Tibial artery (tissue), 4 donors: Measurements from ENCODE around the gene TRAPPC8.
"Not testable (repeated sequence)": the region's sequence is repeated elsewhere in the genome, so short reads cannot be mapped to it uniquely, and the experiment has no call there.

Experiments
- DNase-seq, 2 donors: peaks; one replicate each; pipeline ENCODE4 v3.0.0-alpha.2; 2019
- H3K27ac ChIP-seq, 2 donors: fragments of 200-600 bp; sonication (generic) in 1 of 2; 1 replicate in 1 of 2; 2 replicates in 1 of 2; pipeline ENCODE4 v1.5.1; 2018 to 2019; ENCODE audit warnings: mild to moderate bottlenecking in 1 of 2
- H3K27me3 ChIP-seq, 2 donors: fragments of 200-600 bp; sonication (generic) in 1 of 2; one replicate each; pipeline versions ENCODE4 v1.5.1 to v1.6.0; 2016 to 2019
- H3K36me3 ChIP-seq, 3 donors: fragments of 200-600 bp; sonication (generic) in 2 of 3; one replicate each; pipeline ENCODE4 v1.5.1; 2016 to 2019; ENCODE audit warnings: mild to moderate bottlenecking in 2 of 3
- H3K4me1 ChIP-seq, 4 donors: fragments of 200-600 bp; sonication (generic) in 2 of 4; 1 replicate in 3 of 4; 2 replicates in 1 of 4; pipeline ENCODE4 v1.5.1; 2016 to 2019
- H3K4me3 ChIP-seq, 2 donors: fragments of 200-600 bp; sonication (generic) in 1 of 2; 1 replicate in 1 of 2; 2 replicates in 1 of 2; pipeline ENCODE4 v1.5.1; 2018 to 2019; ENCODE audit warnings: mild to moderate bottlenecking in 2 of 2
- H3K9me3 ChIP-seq, 3 donors: fragments of 200-600 bp; sonication (generic) in 1 of 3; one replicate each; pipeline ENCODE4 v1.5.1; 2016 to 2019
- CTCF ChIP-seq, 2 experiments: fragments of 200-600 bp in 1 of 2; fragments of 450-650 bp in 1 of 2; IDR thresholded peaks; one replicate each; pipeline ENCODE4 v1.5.1; 2017 to 2019; ENCODE audit warnings: antibody characterized with exemption in 2 of 2, mild to moderate bottlenecking in 1 of 2, moderate library complexity in 1 of 2
- intact Hi-C: fragments of 100-400 bp; cut with DNase I; formaldehyde crosslinking; loops from one replicate; pipeline ENCODE4 v1.15.0; 2023; ENCODE audit warnings: low total_unique reads

The TRAPPC8 gene

GRCh38 chr18:31828613-31829012, 114.3 kb downstream of the TRAPPC8 start:
- Histone ChIP-seq H3K4me3 (no peak overlapping the region), H3K4me1 (no peaks in the 10 kb centered on the region), H3K36me3 (peaks cover 18 to 35% (median 25%) of the 10 kb centered on the region in 3 donors), H3K27ac (no peak overlapping the region), H3K27me3 (no peaks in the 10 kb centered on the region), H3K9me3 (no peaks in the 10 kb centered on the region)
- intact Hi-C loops: no loop called here
- TF ChIP-seq CTCF (IDR thresholded peaks at IDR 0.05): no peak
- DNase-seq: no peak

GRCh38 chr18:31826673-31827325, 116.1 kb downstream of the TRAPPC8 start:
- H3K27ac ChIP-seq, intact Hi-C loops, H3K4me3 ChIP-seq, H3K27me3 ChIP-seq, H3K9me3 ChIP-seq, H3K4me1 ChIP-seq, DNase-seq: not testable (repeated sequence)
- peaks cover 18 to 23% (median 22%) of the 10 kb centered on the region in 3 donors for H3K36me3 ChIP-seq

DNA sequence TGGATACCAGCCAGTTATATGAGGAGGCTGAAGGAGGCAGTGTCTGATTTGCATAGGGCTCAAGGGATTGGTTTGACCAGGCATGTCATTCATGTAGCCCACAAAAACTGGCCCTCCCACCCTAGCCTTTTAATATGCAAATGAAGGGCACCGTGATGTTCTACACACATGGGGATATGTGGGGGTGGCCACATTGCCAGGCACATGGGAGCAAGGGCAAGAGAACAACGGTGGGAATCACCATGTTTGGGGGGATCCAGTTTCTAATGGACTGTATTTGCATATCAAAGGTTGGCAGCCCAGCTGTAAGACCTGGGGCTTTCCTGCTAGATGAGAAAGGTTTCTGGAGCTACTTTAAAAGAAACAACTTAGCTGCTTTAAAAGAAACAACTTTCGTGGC, 117.2 kb downstream of the TRAPPC8 start:
- peaks cover 11 to 19% (median 17%) of the 10 kb centered on the region in 3 donors for H3K36me3 ChIP-seq
- intact Hi-C loops: no loop called here
- H3K9me3 ChIP-seq: no peaks in the 10 kb centered on the region
- no peak overlapping the region for H3K27ac ChIP-seq
- H3K27me3 ChIP-seq: no peaks in the 10 kb centered on the region
- H3K4me3 ChIP-seq: no peak overlapping the region
- DNase-seq: no peak
- TF ChIP-seq CTCF (IDR thresholded peaks at IDR 0.05): no peak
- H3K4me1 ChIP-seq: no peaks in the 10 kb centered on the region

DNA sequence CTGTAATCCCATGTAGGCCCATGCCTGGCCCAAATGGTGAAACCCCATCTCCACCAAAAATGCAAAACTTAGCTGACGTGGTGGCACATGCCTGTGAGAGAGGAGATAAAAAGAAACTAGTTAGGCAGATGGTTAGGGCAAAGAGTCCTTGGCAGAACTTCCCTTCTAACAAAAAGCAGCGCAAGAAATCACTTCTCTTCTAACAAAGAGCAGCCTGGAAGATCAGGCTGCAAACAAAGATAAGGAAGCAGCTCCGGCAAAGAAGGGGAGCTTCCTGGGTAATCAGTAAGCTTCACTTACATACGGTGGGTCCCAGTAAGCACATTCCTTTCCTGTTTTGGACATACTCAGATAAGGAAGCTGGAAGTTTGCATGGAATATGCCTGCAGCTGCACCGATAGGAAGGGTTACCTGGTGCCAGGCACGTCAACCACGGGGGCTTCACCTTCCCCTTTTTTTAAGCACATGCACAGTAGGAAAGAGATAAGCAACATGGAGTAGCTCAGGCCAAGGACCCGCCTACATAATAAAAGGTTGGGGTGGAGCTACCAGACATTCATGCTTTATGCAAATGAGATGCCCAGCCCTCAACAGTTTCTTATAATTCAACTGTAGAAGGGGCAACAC, 121.3 kb downstream of the TRAPPC8 start:
- no peak overlapping the region for H3K27ac ChIP-seq
- no peak for TF ChIP-seq CTCF (IDR thresholded peaks at IDR 0.05)
- DNase-seq: no peak
- no peaks in the 10 kb centered on the region for H3K9me3 ChIP-seq
- intact Hi-C loops: no loop called here
- no peaks in the 10 kb centered on the region for H3K36me3 ChIP-seq
- H3K4me1 ChIP-seq: no peaks in the 10 kb centered on the region
- no peak overlapping the region for H3K4me3 ChIP-seq
- H3K27me3 ChIP-seq: no peaks in the 10 kb centered on the region

- no peak for DNase-seq
- Histone ChIP-seq H3K9me3 (no peaks in the 10 kb centered on the region), H3K36me3 (no peaks in the 10 kb centered on the region), H3K4me3 (no peak overlapping the region), H3K27me3 (no peaks in the 10 kb centered on the region), H3K27ac (no peak overlapping the region), H3K4me1 (no peaks in the 10 kb centered on the region)
- TF ChIP-seq CTCF (IDR thresholded peaks at IDR 0.05): no peak
- intact Hi-C loops: no loop called here
Measured at GRCh38 chr18:31819925-31820229, 123.1 kb downstream of the TRAPPC8 start.

GRCh38 chr18:31819106-31819924, 123.6 kb downstream of the TRAPPC8 start:
- Histone ChIP-seq H3K4me3 (no peak overlapping the region), H3K4me1 (no peaks in the 10 kb centered on the region), H3K27me3 (no peaks in the 10 kb centered on the region), H3K27ac (no peak overlapping the region), H3K9me3 (no peaks in the 10 kb centered on the region), H3K36me3 (no peaks in the 10 kb centered on the region)
- intact Hi-C loops: no loop called here
- DNase-seq: no peak
- TF ChIP-seq CTCF (IDR thresholded peaks at IDR 0.05): peak; percentile 37 to 55
